ENCODE results near the gene ECHS1.

DNA sequence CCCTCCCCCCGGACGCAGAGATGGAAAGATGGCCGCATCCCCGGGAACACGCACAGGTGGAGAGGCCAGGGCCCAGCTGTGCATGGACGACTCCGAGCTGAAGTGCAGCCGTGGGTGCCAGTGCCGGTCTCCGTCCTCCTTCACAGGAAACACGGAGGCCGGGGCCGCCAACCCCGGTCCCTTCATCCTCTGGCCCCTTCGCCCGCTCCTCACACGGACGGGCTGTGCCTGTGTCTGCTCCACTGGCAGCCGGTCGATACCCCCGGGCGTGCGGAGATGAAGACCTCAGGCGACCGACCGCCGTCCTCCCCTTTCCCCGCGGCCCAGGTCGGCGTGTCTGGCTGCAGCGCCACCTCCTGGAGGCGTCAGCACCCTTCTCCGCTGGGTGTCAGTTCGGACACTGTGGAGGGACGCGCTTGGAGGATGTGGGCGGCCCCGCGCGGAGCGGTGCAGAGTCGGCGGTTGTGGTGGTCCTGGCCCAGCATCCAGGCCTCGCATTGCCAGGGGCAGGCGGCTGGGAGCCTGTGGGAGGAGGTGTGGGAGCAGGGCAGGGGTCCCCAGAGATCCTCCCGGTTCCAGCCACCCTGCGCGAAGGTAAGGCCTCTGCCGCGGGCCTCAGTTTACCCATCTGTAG lies 54.5 kb downstream of the ECHS1 start:
- TF ChIP-seq, protein P1, sequence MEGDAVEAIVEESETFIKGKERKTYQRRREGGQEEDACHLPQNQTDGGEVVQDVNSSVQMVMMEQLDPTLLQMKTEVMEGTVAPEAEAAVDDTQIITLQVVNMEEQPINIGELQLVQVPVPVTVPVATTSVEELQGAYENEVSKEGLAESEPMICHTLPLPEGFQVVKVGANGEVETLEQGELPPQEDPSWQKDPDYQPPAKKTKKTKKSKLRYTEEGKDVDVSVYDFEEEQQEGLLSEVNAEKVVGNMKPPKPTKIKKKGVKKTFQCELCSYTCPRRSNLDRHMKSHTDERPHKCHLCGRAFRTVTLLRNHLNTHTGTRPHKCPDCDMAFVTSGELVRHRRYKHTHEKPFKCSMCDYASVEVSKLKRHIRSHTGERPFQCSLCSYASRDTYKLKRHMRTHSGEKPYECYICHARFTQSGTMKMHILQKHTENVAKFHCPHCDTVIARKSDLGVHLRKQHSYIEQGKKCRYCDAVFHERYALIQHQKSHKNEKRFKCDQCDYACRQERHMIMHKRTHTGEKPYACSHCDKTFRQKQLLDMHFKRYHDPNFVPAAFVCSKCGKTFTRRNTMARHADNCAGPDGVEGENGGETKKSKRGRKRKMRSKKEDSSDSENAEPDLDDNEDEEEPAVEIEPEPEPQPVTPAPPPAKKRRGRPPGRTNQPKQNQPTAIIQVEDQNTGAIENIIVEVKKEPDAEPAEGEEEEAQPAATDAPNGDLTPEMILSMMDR (conservative IDR thresholded peaks at IDR 0.05; ENCODE audit: low read length), result no peak; the same call in 1 of the 2 replicates
- no peak for TF ChIP-seq EZH2phosphoT487 (IDR thresholded peaks at IDR 0.05; ENCODE audit: borderline replicate concordance, low read depth, low read length)
